Dermis microvascular lymphatic vessel endothelial cell (primary cell): ENCODE measurements around the gene SIGLEC10. TPM values are rescaled to one million over a fixed set of nuclear protein-coding genes. Genes with fewer than 3 reads are reported as not detected.
"Not testable (repeated sequence)": the region's sequence is repeated elsewhere in the genome, so short reads cannot be mapped to it uniquely, and the experiment has no call there.

Experiments used
- DNase-seq, 2 donors: peaks; one replicate each; pipeline versions ENCODE4 v3.0.0 to v3.0.0-alpha.2; 2010; ENCODE audit warnings: low read depth in 2 of 2
- total RNA-seq: library from RNA; depleted of rRNA; stranded (reverse); fragments of >200 nt; gene quantifications from 2 replicates; pipeline ENCODE4 v1.2.1, GENCODE V29; 2014

SIGLEC10 gene
- total RNA-seq, 1 donor from 2014 or later, result not detected

- peak in 1 of 2 donors; percentile 19 for DNase-seq
These were observed 21.6 kb upstream of the SIGLEC10 start for GRCh38 chr19:51439021-51439465.

DNA sequence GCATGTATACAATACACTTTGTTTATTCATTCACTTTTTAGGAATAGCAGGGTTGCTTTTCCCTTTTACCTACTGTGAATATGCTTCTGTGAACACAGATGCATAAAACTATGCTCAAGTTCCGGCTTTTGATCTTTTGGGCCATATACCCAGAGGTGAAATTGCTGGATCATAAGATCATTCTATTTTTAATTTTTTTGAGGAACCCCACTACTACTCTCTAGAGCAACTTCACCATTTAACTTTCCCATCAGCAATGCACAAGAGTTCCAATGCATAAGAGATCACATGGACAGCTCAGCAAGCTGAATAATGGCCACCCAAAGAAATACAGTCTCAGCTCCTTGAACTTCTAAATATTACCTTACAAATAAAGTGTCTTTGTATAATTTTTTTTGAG lies 17.0 kb upstream of the SIGLEC10 start:
- DNase-seq, result no peak

DNA sequence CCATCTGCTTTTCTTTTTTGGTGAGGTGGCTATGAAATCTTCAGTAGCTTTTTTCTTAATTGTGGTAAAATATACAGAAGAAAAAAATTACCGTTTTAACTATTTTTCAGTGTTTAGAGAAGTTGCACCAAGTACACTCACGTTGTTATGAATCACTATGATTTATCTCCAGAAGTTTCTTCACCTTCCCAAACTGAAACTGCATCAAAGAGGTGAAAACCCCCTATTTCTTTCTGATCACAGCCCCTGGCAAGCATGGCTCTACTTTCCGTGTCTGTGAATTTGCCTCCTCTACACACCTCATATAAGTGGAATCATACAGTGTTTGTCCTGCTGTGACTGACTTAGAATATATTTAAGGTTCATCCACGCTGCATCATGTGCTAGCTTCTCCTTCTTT lies 15.6 kb upstream of the SIGLEC10 start:
- DNase-seq, result no peak

GRCh38 chr19:51431124-51431523 lies 13.7 kb upstream of the SIGLEC10 start:
- no peak for DNase-seq

GRCh38 chr19:51430221-51430620 lies 12.8 kb upstream of the SIGLEC10 start:
- DNase-seq, result no peak

GRCh38 chr19:51427201-51427600 lies 9.8 kb upstream of the SIGLEC10 start:
- no peak for DNase-seq

DNA sequence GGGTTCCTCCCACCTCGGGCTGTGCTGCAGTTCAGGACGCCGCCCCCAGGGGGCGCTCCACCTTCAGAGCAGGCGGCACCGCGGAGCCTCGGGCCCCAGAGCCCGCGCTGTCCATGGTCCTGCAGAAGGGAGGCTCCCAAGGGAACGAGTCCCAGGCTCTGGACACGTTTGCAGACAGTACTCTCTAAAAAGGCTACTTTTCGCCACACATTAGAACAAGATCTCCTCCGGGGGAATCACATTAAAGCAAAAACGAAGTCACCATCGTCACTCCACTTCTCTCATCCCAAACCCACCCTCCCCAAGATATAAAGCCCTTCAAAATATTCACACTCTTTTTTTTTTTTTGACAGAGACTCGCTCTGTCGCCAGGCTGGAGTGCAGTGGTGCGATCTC lies 4.6 kb upstream of the SIGLEC10 start:
- DNase-seq, result peak; percentile 45 to 74

DNA sequence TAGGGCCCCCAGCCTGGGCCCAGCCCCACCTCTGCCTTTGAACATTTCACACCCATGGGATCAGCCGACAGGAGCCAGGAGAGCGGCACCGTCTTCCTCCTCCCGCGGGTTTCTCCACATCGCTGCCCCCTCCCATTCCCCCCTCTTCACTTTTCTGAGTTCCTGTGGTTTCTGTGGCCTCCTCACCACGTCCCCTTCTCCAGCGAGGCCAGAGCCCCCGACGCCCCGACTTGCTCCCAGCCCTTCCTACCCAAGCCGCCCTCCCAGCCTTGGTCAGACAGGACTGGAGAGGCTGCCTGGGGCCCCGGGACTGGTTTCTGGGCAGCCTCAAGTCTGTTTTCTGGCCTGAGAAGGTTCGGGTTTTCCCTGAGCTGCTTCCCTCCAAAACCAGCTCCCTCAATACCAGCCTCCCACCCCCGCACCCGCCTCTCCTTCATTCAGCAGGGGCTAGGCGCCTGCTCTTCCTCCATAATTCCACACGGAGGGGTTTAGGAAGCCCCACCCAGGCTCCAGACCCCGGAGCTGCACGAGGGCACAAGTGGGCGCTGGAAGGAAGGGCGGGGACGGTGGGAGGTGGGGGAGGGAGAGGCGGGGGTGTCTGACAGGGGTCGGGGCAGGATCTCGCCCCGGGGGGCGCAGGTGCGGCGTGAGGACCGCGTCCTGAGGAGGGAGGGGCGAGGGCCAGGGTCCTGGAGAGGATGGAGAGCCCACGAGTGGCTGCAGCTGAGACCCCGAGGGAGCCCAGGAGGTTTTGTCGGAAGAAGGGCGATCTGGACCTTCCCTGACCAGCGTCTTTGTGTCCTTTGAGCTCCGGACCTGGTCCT lies 4.0 kb upstream of the SIGLEC10 start:
- no peak for DNase-seq

DNA sequence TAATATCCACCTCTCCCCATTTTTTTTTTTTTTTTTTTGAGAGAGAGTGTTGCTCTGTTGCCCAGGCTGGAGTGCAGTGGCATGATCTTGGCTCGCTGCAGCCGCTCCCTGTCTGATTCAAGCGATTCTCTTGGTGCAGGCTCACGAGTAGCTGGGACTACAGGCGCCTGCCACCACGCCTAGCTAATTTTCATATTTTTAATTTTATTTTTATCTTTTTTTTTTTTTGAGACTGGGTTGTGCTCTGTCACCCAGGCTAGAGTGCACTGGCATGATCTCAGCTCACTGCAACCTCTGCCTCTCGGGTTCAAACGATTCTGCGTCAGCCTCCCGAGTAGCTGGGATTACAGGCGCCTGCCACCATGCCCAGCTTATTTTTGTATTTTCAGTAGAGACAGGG lies 3.1 kb upstream of the SIGLEC10 start:
- not testable (repeated sequence) for DNase-seq

DNA sequence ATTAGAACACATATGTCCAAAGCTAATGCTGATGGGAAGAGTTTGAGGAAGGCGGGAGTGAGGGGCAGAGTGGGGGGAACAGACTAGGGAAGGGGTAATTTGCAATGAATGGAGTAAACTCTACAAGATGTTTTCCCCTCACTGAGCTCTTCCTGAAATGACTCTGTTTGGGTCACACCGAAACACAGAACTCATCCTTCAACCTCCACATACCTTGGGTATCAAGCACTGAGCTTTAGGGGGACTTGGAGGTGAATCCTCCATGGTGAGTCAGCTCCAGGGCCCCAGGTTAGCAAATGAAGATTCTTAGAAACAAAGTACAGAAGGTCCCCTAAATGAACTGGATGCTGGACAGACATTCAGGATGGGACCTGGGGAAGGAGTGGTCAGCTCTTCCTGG lies 1.3 kb upstream of the SIGLEC10 start:
- no peak for DNase-seq

DNA sequence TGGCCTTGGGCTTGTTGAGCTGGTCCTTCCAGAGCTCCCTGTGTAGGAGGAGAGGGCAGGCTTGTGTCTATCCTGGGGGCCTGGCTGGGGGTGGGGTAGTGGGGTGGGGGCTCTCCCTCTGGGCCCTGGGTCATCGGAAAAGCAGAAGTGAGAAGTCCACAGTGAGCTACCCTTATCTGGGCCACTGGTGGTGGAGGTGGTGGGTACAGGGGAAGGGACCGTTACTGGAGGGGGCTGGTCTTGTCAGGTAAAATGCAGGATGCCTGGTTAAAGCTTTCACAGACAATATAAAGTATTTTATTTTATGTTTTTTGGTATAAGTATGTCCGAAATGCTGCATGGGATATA lies 342 bp upstream of the SIGLEC10 start:
- DNase-seq, result no peak

GRCh38 chr19:51416422-51416821 lies 1.0 kb downstream of the SIGLEC10 start:
- not testable (repeated sequence) for DNase-seq

- no peak for DNase-seq
These were observed 2.3 kb downstream of the SIGLEC10 start for GRCh38 chr19:51415187-51415586.

- no peak for DNase-seq
These were observed 6.3 kb downstream of the SIGLEC10 start for GRCh38 chr19:51410950-51411748.

DNA sequence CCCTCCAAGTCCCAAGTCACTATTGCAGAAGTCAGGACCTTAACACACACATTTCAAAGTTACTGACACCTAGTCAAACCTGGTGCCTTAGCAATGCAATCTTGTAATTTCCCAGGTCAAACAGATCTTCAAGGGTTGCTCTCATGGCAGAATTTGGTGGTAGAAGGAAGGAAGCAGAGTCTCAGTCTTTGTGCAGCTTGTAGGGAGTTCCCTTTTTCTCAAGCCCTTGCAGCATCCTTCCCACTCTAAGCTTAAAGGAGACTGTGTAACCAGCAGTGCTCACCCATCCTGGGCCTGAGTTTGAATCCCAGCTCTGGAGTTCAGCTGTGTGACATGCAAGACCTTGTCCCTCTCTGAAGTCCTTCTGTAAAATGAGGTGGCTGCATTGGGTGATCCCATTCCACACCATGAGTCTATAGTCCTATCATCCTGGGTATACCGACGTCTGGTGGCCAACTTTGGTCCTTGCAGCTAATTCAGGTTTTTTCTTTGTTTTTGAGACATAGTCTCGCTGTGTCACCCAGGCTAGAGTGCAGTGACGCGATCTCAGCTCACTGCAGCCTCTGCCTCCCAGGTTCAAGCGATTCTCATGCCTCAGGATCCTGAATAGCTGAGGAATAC lies 9.8 kb downstream of the SIGLEC10 start:
- peak; percentile 17 to 52 for DNase-seq

DNA sequence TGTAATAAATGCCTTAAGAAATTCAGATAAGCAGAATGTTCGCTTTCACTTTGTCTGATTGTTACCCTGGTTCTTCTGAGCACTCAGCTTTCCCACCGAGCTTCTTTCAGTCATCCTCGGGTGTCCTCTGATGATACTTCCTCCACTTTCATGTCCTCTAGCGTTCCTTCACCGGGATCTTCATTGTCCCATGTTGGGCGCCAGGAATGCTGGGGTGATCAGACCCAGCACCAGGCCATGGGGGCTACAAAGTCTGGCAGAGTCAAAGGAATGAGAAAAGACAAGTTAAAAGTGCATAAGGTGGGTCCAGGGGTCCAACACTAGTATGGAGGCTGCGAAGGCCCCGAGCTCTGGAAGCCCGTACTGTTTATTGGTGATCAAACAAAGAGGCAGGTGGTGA lies 15.3 kb downstream of the SIGLEC10 start:
- no peak for DNase-seq

DNA sequence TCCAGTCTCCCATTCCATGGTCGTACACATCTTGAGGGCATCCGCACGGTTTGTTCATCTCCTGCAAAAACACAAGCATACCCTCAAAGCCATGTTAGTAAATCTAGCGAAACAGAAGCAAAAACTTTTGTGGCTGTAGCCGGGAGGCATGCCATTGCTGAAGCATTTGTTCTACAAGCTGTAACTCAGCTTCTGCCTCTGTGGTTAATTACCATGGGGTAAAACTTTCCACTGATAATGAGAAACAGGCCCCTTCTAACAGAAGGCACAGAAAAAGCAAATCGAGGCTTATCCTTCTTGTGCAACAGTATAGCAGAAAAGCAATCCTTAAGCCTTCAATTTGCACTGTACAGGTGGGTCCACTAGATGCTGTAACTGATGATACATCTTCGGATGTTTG lies 17.5 kb downstream of the SIGLEC10 start:
- DNase-seq, result not testable (repeated sequence)

- DNase-seq, result no peak
These were observed 18.2 kb downstream of the SIGLEC10 start for GRCh38 chr19:51399231-51399630.

DNA sequence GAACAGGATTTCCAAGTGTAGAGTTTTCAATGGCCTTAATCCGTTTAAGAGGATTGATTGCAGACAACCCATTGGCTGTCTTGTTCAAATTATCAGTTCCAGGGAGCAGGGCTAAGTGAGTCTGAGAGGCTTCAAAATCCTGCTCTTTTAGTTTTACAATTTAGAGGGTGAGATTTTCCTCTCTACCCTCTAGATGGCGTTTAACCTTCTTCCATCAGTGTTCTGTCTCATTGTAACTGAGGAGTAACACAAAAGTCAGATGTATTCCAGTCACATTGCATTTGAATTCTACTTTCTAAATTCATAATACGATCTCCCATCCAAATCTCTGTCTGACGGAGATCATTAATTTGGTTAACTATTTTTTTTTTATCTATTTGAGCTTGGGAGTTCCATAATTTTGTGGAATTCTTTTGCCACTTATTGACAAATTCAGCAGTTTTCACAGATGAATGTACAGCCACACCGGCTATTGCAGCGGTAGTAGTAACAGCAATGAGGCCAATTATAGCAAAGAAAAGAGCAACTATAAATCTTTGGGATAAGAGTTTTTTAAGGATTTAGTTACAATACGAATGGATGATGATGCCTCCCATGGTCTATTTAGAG lies 19.2 kb downstream of the SIGLEC10 start:
- peak in 1 of 2 donors; percentile 30 for DNase-seq

GRCh38 chr19:51397453-51397852 lies 20.0 kb downstream of the SIGLEC10 start:
- DNase-seq, result not testable (repeated sequence)

DNA sequence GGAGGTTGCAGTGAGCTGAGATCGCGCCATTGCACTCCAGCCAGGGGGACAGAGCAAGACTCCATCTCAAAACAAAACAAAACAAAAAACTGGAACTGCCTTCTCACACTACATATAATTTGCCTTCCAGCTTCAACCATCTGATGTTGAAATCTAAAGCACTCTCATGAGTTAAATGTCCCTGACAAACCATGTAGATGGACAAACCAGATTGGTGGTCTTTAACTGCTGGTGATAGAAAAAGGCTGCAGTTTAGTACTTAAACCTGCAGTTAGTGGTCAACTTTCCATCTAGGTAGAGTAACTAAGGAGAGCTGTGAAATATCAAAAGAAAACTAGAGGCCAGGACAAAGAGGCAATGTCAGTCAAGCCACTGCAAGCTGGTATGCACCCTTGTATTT lies 21.3 kb downstream of the SIGLEC10 start:
- no peak for DNase-seq
